ENCODE data around the gene SLC35F3. TPM values are rescaled to one million over a fixed set of nuclear protein-coding genes. Genes with fewer than 3 reads are reported as not detected.

The SLC35F3 gene
- total and polyA plus RNA-seq, 9 of the 15 experiments (the other 6 are each of a cell fraction or from before 2014, with no cell fraction given): 0.04 to 0.07 (median 0.04) TPM; not detected in 6

GRCh38 chr1:234102583-234102982, 198.1 kb downstream of the SLC35F3 start (continued):
- no peak for TF ChIP-seq ZNF699 (CRISPR knock-in tag; IDR thresholded peaks at IDR 0.05; ENCODE audit: insufficient replicate concordance)

GRCh38 chr1:234103198-234103597, 198.7 kb downstream of the SLC35F3 start:
- CTCF ChIA-PET (ENCODE audit: low intra/inter-chr PET ratio): no interaction called here
- intact Hi-C loops (cut with micrococcal nuclease) (no loop called here), in situ Hi-C loops (cut with MboI) (no loop called here)
- Histone ChIP-seq H3K36me3 (ENCODE audit: control insufficient read depth, insufficient read depth, low read length) (no peaks in the 10 kb centered on the region), H3K9me3 (replicated peaks; ENCODE audit: control insufficient read depth, insufficient read depth, low read depth, low read length) (no peaks in the 10 kb centered on the region), H4K20me1 (replicated peaks; ENCODE audit: control insufficient read depth, insufficient read depth, low read length) (no peaks in the 10 kb centered on the region), H3K27ac (ENCODE audit: extremely low read depth, low read depth, low read length) (no peak overlapping the region), H3K9me1 (ENCODE audit: control insufficient read depth, insufficient read depth, low read length) (no peaks in the 10 kb centered on the region), H3K4me3 (no peak overlapping the region), H3K4me2 (ENCODE audit: insufficient read depth, low read length) (no peak overlapping the region), H3K79me2 (ENCODE audit: control insufficient read depth, insufficient read depth, low read length) (no peaks in the 10 kb centered on the region), H2AFZ (ENCODE audit: low read depth, low read length) (no peak overlapping the region), H3K4me1 (replicated peaks in 1 of 2; ENCODE audit: control insufficient read depth in 2 of 2, insufficient read depth in 2 of 2, low read length in 2 of 2) (no peaks in the 10 kb centered on the region), H3K27me3 (ENCODE audit: control insufficient read depth in 2 of 2, insufficient read depth in 2 of 2, low read length in 2 of 2) (peaks cover 0 to 14% of the 10 kb centered on the region in 2 experiments; a peak in 3 of 5 replicates), H3K9ac (ENCODE audit: insufficient read depth in 1 of 2, low read depth in 2 of 2, low read length in 2 of 2) (no peak overlapping the region)
- no peak for FAIRE-seq
- no peak for ATAC-seq
- no peak for DNase-seq (ENCODE audit: extremely low read depth in 1 of 4, low spot score in 3 of 4)
- no TSS peak for BruUV-seq (replicated peaks)
- 3% methylated on average over 3 of the region's 3 CpGs for WGBS (ENCODE audit: insufficient coverage, low coverage, missing lambda C conversion rate)
- POLR2A ChIA-PET: interaction anchor here (0.6 kb wide), 1 partner anchor 9 kb away, joined by 3 read pairs; no protein-coding TSS in a partner anchor
- no peak for TF ChIP-seq AFF4 (CRISPR knock-in tag; IDR thresholded peaks at IDR 0.05)
- TF ChIP-seq ZBTB5 (IDR thresholded peaks at IDR 0.05): no peak
- no peak for TF ChIP-seq CREB3 (tag; conservative IDR thresholded peaks at IDR 0.05; ENCODE audit: low read depth)
- no peak for TF ChIP-seq ETV1 (tag; conservative IDR thresholded peaks at IDR 0.05; ENCODE audit: low read depth)
- TF ChIP-seq GTF2F1 (IDR thresholded peaks at IDR 0.05; ENCODE audit: low read depth, low read length): no peak
- TF ChIP-seq PPARD (CRISPR knock-in tag; IDR thresholded peaks at IDR 0.05): no peak
- no peak for TF ChIP-seq BCLAF1 (IDR thresholded peaks at IDR 0.05; ENCODE audit: borderline replicate concordance in 1 of 2, control insufficient read depth in 1 of 2, low read depth in 2 of 2, low read length in 1 of 2)
- TF ChIP-seq MYC (IDR thresholded peaks at IDR 0.05; ENCODE audit: low read depth, low read length): no peak
- TF ChIP-seq MYC (CRISPR knock-in tag; IDR thresholded peaks at IDR 0.05; ENCODE audit: borderline replicate concordance, low read depth): no peak

Data from K562 (cell line).